A673 (cell line): ENCODE results near the gene SMOC1.

Source experiments
- CTCF ChIP-seq: fragments of 300-800, 200-600 bp; sonication (generic); conservative IDR thresholded peaks from 2 replicates; pipeline ENCODE4 v1.5.1; 2017; ENCODE audit warnings: low read depth, mild to moderate bottlenecking, antibody characterized with exemption, low read length, moderate library complexity, mixed read lengths
- EZH2 ChIP-seq: fragments of 200-600 bp; sonication (generic); IDR thresholded peaks from 2 replicates; pipeline ENCODE4 v1.6.1; 2017; ENCODE audit warnings: borderline replicate concordance, low read depth, mild to moderate bottlenecking, mixed read lengths, antibody characterized with exemption, low read length; ENCODE audit not compliant: poor library complexity, severe bottlenecking

- TF ChIP-seq EZH2, result no peak
- TF ChIP-seq CTCF, result no peak
Measured at GRCh38 chr14:69943084-69943780, 64.0 kb downstream of the SMOC1 start.
